Measurements from ENCODE around the gene TSPO. TPM values are rescaled to one million over a fixed set of nuclear protein-coding genes. Genes with fewer than 3 reads are reported as not detected.

The TSPO gene
- total and polyA plus RNA-seq, 2 of the 8 experiments (the other 6 are each of a cell fraction or from before 2014, with no cell fraction given), result 19.9 to 51.5 TPM

GRCh38 chr22:43133401-43133800 is 18.0 kb upstream of the TSPO start (continued):
- no peak for TF ChIP-seq EP300 (IDR thresholded peaks at IDR 0.05; ENCODE audit: borderline replicate concordance in 1 of 2, low read depth in 2 of 2, low read length in 2 of 2)
- TF ChIP-seq SIX5 (IDR thresholded peaks at IDR 0.05; ENCODE audit: low read depth, low read length), result no peak
- no peak for TF ChIP-seq SP4 (IDR thresholded peaks at IDR 0.05; ENCODE audit: low read length)
- TF ChIP-seq CEBPB (IDR thresholded peaks at IDR 0.05; ENCODE audit: low read depth, low read length), result no peak
- no peak for TF ChIP-seq HDAC6 (IDR thresholded peaks at IDR 0.05; ENCODE audit: low read depth, low read length)
- TF ChIP-seq TEAD4 (IDR thresholded peaks at IDR 0.05; ENCODE audit: low read depth, low read length), result no peak
- no peak for TF ChIP-seq CTCF (IDR thresholded peaks at IDR 0.05; ENCODE audit: control extremely low read depth in 1 of 3, insufficient read depth in 1 of 3, low read depth in 1 of 3, low read length in 3 of 3)
- TF ChIP-seq KDM4A (IDR thresholded peaks at IDR 0.05; ENCODE audit: low read depth, low read length, severe bottlenecking), result no peak

Data from H1 (cell line).